ENCODE data around the gene UFC1. TPM values are rescaled to one million over a fixed set of nuclear protein-coding genes. Genes with fewer than 3 reads are reported as not detected.

UFC1 gene
- total and polyA plus RNA-seq, 2 donors (not counting 1 experiment from before 2014, with no cell fraction given) = 91.0 to 128 TPM

GRCh38 chr1:161162052-161162451 lies 8.3 kb downstream of the UFC1 start:
- peaks cover 62% of the 10 kb centered on the region for H3K4me1 Mint-ChIP-seq
- H2AFZ ChIP-seq (ENCODE audit: insufficient read depth, low read depth, low read length, poor library complexity, severe bottlenecking) = no peak overlapping the region
- H3K27ac ChIP-seq (ENCODE audit: low read length in 2 of 2) = no peak overlapping the region
- peaks cover 0 to 39% of the 10 kb centered on the region in 2 experiments for H3K36me3 ChIP-seq (replicated peaks in 1 of 2; ENCODE audit: control extremely low read depth in 1 of 2, control insufficient read depth in 1 of 2, extremely low read depth in 1 of 2, insufficient read depth in 2 of 2, low read length in 1 of 2)
- H3K4me3 Mint-ChIP-seq = peak overlapping the region; percentile 46
- no peak for ATAC-seq (ENCODE audit: low read depth)
- H3K27me3 Mint-ChIP-seq = no peaks in the 10 kb centered on the region
- no peak overlapping the region for H3K9ac ChIP-seq (ENCODE audit: low read length)
- ChIA-PET POLR2A (no interaction called here), CTCF (interaction anchor here (0.8 to 2.0 kb wide), 2 partner anchors 40 to 64 kb away, joined by 3 to 5 read pairs; partner anchors contain the start of genes NDUFS2 and TOMM40L)
- H3K4me2 ChIP-seq (replicated peaks; ENCODE audit: low read depth, low read length, poor library complexity, severe bottlenecking) = no peak overlapping the region
- no peak overlapping the region for H3K4me3 ChIP-seq (ENCODE audit: control extremely low read depth in 1 of 5, extremely low read depth in 1 of 5, insufficient read depth in 1 of 5, low read depth in 2 of 5, low read length in 4 of 5)
- H3K27me3 ChIP-seq (replicated peaks in 1 of 4; ENCODE audit: control extremely low read depth in 1 of 4, control insufficient read depth in 3 of 4, insufficient read depth in 4 of 4, low read length in 3 of 4) = no peaks in the 10 kb centered on the region
- WGBS (ENCODE audit: insufficient coverage) = 87% methylated on average over 5 of the region's 7 CpGs
- no peak for DNase-seq
- TF ChIP-seq CTCF (IDR thresholded peaks at IDR 0.05) (no peak), EZH2 (IDR thresholded peaks at IDR 0.05; ENCODE audit: borderline replicate concordance, insufficient read depth, low read depth, low read length, poor library complexity, severe bottlenecking) (no peak)
- H3K4me1 ChIP-seq (ENCODE audit: control insufficient read depth in 2 of 2, insufficient read depth in 2 of 2, low read length in 2 of 2) = peaks cover 31 to 43% of the 10 kb centered on the region in 2 donors
- peak overlapping the region; percentile 48 for H3K27ac Mint-ChIP-seq
- peaks cover 32% of the 10 kb centered on the region for H3K79me2 ChIP-seq (ENCODE audit: control insufficient read depth, insufficient read depth, low read length)
- H3K9me3 ChIP-seq (ENCODE audit: control extremely low read depth in 1 of 3, control insufficient read depth in 2 of 3, insufficient read depth in 1 of 3, low read length in 2 of 3) = peaks cover 0 to 3% (median 0%) of the 10 kb centered on the region in 3 donors
- intact Hi-C loops (cut with micrococcal nuclease) = no loop called here
- no peaks in the 10 kb centered on the region for H4K20me1 ChIP-seq (ENCODE audit: control insufficient read depth, insufficient read depth, low read length, poor library complexity, severe bottlenecking)
- H3K9me3 Mint-ChIP-seq (ENCODE audit: insufficient read depth) = no peaks in the 10 kb centered on the region

GRCh38 chr1:161162806-161163205 lies 9.0 kb downstream of the UFC1 start:
- Mint-ChIP-seq H3K27me3 (no peaks in the 10 kb centered on the region), H3K4me1 (peaks cover 67% of the 10 kb centered on the region)
- H3K4me1 ChIP-seq (ENCODE audit: control insufficient read depth in 2 of 2, insufficient read depth in 2 of 2, low read length in 2 of 2) = peaks cover 34 to 47% of the 10 kb centered on the region in 2 donors

More at GRCh38 chr1:161162806-161163205, 9.0 kb downstream of the UFC1 start:
- H3K4me3 ChIP-seq (ENCODE audit: control extremely low read depth in 1 of 5, extremely low read depth in 1 of 5, insufficient read depth in 1 of 5, low read depth in 2 of 5, low read length in 4 of 5) = no peak overlapping the region
- H3K27ac ChIP-seq (ENCODE audit: low read length in 2 of 2) = no peak overlapping the region
- TF ChIP-seq CTCF (IDR thresholded peaks at IDR 0.05) (no peak), EZH2 (IDR thresholded peaks at IDR 0.05; ENCODE audit: borderline replicate concordance, insufficient read depth, low read depth, low read length, poor library complexity, severe bottlenecking) (no peak)
- no peaks in the 10 kb centered on the region for H3K27me3 ChIP-seq (replicated peaks in 1 of 4; ENCODE audit: control extremely low read depth in 1 of 4, control insufficient read depth in 3 of 4, insufficient read depth in 4 of 4, low read length in 3 of 4)
- H3K4me3 Mint-ChIP-seq = no peak overlapping the region
- peaks cover 0 to 32% of the 10 kb centered on the region in 2 experiments for H3K36me3 ChIP-seq (replicated peaks in 1 of 2; ENCODE audit: control extremely low read depth in 1 of 2, control insufficient read depth in 1 of 2, extremely low read depth in 1 of 2, insufficient read depth in 2 of 2, low read length in 1 of 2)
- 100% methylated on average over 6 of the region's 10 CpGs for WGBS (ENCODE audit: insufficient coverage)
- H3K4me2 ChIP-seq (replicated peaks; ENCODE audit: low read depth, low read length, poor library complexity, severe bottlenecking) = no peak overlapping the region
- H3K79me2 ChIP-seq (ENCODE audit: control insufficient read depth, insufficient read depth, low read length) = peaks cover 36% of the 10 kb centered on the region
- no peak overlapping the region for H3K9ac ChIP-seq (ENCODE audit: low read length)
- H3K9me3 Mint-ChIP-seq (ENCODE audit: insufficient read depth) = no peaks in the 10 kb centered on the region
- DNase-seq = no peak
- ChIA-PET POLR2A (no interaction called here), CTCF (interaction anchor here (0.8 to 2.0 kb wide), 2 partner anchors 40 to 63 kb away, joined by 3 to 5 read pairs; partner anchors contain the start of genes NDUFS2 and TOMM40L)
- H3K27ac Mint-ChIP-seq = no peak overlapping the region
- ATAC-seq (ENCODE audit: low read depth) = no peak
- no peaks in the 10 kb centered on the region for H4K20me1 ChIP-seq (ENCODE audit: control insufficient read depth, insufficient read depth, low read length, poor library complexity, severe bottlenecking)
- peaks cover 0 to 3% (median 0%) of the 10 kb centered on the region in 3 donors for H3K9me3 ChIP-seq (ENCODE audit: control extremely low read depth in 1 of 3, control insufficient read depth in 2 of 3, insufficient read depth in 1 of 3, low read length in 2 of 3)
- intact Hi-C loops (cut with micrococcal nuclease) = no loop called here
- H2AFZ ChIP-seq (ENCODE audit: insufficient read depth, low read depth, low read length, poor library complexity, severe bottlenecking) = no peak overlapping the region
